WTC11 (cell line): ENCODE data around the gene ATRIP. TPM values are rescaled to one million over a fixed set of nuclear protein-coding genes. Genes with fewer than 3 reads are reported as not detected.
A peak's percentile ranks its signal among the peaks of the same experiment; 100 is the strongest.

Source experiments
- ATAC-seq: fragments of 200-7000 bp; cut with Tn5 transposase; 2 replicates; pipeline ENCODE4 v1.10.0; 2021; ENCODE audit warnings: mild to moderate bottlenecking, moderate library complexity
- CTCF ChIA-PET: fragments of 300-600 bp; sonication (Branson Sonifier 250); formaldehyde crosslinking; loops from one replicate; lab custom pipeline; 2021; ENCODE audit warnings: antibody characterized with exemption; lab: Charles Lee
- POLR2A ChIA-PET: fragments of 350-600 bp; sonication (Branson Sonifier 250); formaldehyde crosslinking; loops from one replicate; lab custom pipeline; 2021; ENCODE audit warnings: antibody characterized with exemption; lab: Charles Lee
- DNase-seq: peaks from one replicate; pipeline ENCODE4 v3.0.0; 2021; ENCODE audit warnings: low spot score
- H3K27ac Mint-ChIP-seq: 2 replicates; pipeline ENCODE4 v1.8.0; 2021; ENCODE audit warnings: mixed read lengths
- H3K27me3 Mint-ChIP-seq: 2 replicates; pipeline ENCODE4 v1.8.0; 2021; ENCODE audit warnings: low read depth, mild to moderate bottlenecking, moderate library complexity, mixed read lengths
- H3K36me3 Mint-ChIP-seq: 2 replicates; pipeline ENCODE4 v1.8.0; 2021; ENCODE audit warnings: mixed read lengths
- H3K4me1 Mint-ChIP-seq: 2 replicates; pipeline ENCODE4 v1.8.0; 2022; ENCODE audit warnings: mixed read lengths
- H3K4me3 Mint-ChIP-seq: 2 replicates; pipeline ENCODE4 v1.8.0; 2021; ENCODE audit warnings: mild to moderate bottlenecking, moderate library complexity, mixed read lengths
- H3K9me3 Mint-ChIP-seq: 2 replicates; pipeline ENCODE4 v1.8.0; 2021; ENCODE audit warnings: mixed read lengths
- ESRRA ChIP-seq: sonication (generic); formaldehyde crosslinking; IDR thresholded peaks from 2 replicates; pipeline ENCODE4 v1.8.1; 2022; ENCODE audit warnings: mild to moderate bottlenecking, missing genetic modification reagents, borderline replicate concordance
- HMGA2 ChIP-seq: fragments of 250-450 bp; sonication (Bioruptor Pico); IDR thresholded peaks from 2 replicates; pipeline ENCODE4 v1.4.0; 2021; ENCODE audit warnings: mild to moderate bottlenecking, moderate library complexity
- IRF2 ChIP-seq: sonication (generic); formaldehyde crosslinking; IDR thresholded peaks from 2 replicates; pipeline ENCODE4 v1.8.0; 2022; ENCODE audit warnings: low read depth, missing genetic modification reagents, borderline replicate concordance
- NR2C2 ChIP-seq: sonication (generic); formaldehyde crosslinking; IDR thresholded peaks from 2 replicates; pipeline ENCODE4 v1.8.0; 2022; ENCODE audit warnings: mild to moderate bottlenecking, missing genetic modification reagents
- NR3C1 ChIP-seq: sonication (generic); formaldehyde crosslinking; conservative IDR thresholded peaks from 2 replicates; pipeline ENCODE4 v1.8.1; 2023; ENCODE audit warnings: low read depth, mild to moderate bottlenecking, missing genetic modification reagents
- SMAD3 ChIP-seq: sonication (generic); formaldehyde crosslinking; IDR thresholded peaks from 2 replicates; pipeline ENCODE4 v1.8.0; 2022; ENCODE audit warnings: missing genetic modification reagents, mild to moderate bottlenecking, borderline replicate concordance
- SP1 ChIP-seq: sonication (generic); formaldehyde crosslinking; conservative IDR thresholded peaks from 2 replicates; pipeline ENCODE4 v1.8.1; 2022; ENCODE audit warnings: missing genetic modification reagents
- ZNF138 ChIP-seq: sonication (generic); formaldehyde crosslinking; conservative IDR thresholded peaks from 2 replicates; pipeline ENCODE4 v1.8.1; 2022; ENCODE audit warnings: mild to moderate bottlenecking, moderate library complexity, missing genetic modification reagents
- ZNF219 ChIP-seq: sonication (generic); formaldehyde crosslinking; IDR thresholded peaks from 2 replicates; pipeline ENCODE4 v1.8.0; 2023; ENCODE audit warnings: missing genetic modification reagents, mild to moderate bottlenecking, borderline replicate concordance
- ZNF263 ChIP-seq: sonication (generic); formaldehyde crosslinking; IDR thresholded peaks from 2 replicates; pipeline ENCODE4 v1.8.1; 2022; ENCODE audit warnings: low read depth, mild to moderate bottlenecking, moderate library complexity, missing genetic modification reagents
- total RNA-seq: library from RNA; stranded (reverse); gene quantifications from 3 replicates; pipeline ENCODE4 v1.2.3, GENCODE V29; 2021
- TF ChIP-seq, protein P1 (sequence below): fragments of 250-450 bp; sonication (Bioruptor Pico); IDR thresholded peaks from 2 replicates; pipeline ENCODE4 v1.9.0; 2021; ENCODE audit warnings: mild to moderate bottlenecking
- TF ChIP-seq, protein P2 (sequence below): fragments of 250-450 bp; sonication (Bioruptor Pico); IDR thresholded peaks from 2 replicates; pipeline ENCODE4 v1.9.0; 2021; ENCODE audit warnings: mild to moderate bottlenecking
- TF ChIP-seq, protein P3 (sequence below): sonication (generic); formaldehyde crosslinking; IDR thresholded peaks from 2 replicates; pipeline ENCODE4 v1.8.1; 2023; ENCODE audit warnings: mild to moderate bottlenecking, moderate library complexity, missing genetic modification reagents
- TF ChIP-seq, protein P4 (sequence below): sonication (generic); formaldehyde crosslinking; conservative IDR thresholded peaks from 2 replicates; pipeline ENCODE4 v1.8.1; 2022; ENCODE audit warnings: mild to moderate bottlenecking, missing genetic modification reagents
- TF ChIP-seq, protein P5 (sequence below): sonication (generic); formaldehyde crosslinking; IDR thresholded peaks from 2 replicates; pipeline ENCODE4 v1.8.0; 2022; ENCODE audit warnings: mild to moderate bottlenecking, missing genetic modification reagents
- TF ChIP-seq, protein P6 (sequence below): sonication (generic); formaldehyde crosslinking; IDR thresholded peaks from 2 replicates; pipeline ENCODE4 v1.8.1; 2022; ENCODE audit warnings: mild to moderate bottlenecking, moderate library complexity, missing genetic modification reagents
- TF ChIP-seq, protein P7 (sequence below): sonication (generic); formaldehyde crosslinking; IDR thresholded peaks from 2 replicates; pipeline ENCODE4 v1.8.1; 2022; ENCODE audit warnings: low read depth, mild to moderate bottlenecking, moderate library complexity, missing genetic modification reagents, borderline replicate concordance
- TF ChIP-seq, protein P8 (sequence below): sonication (generic); formaldehyde crosslinking; IDR thresholded peaks from 2 replicates; pipeline ENCODE4 v1.8.0; 2023; ENCODE audit warnings: missing genetic modification reagents
- TF ChIP-seq, protein P9 (sequence below): sonication (generic); formaldehyde crosslinking; IDR thresholded peaks from 2 replicates; pipeline ENCODE4 v1.8.1; 2023; ENCODE audit warnings: mild to moderate bottlenecking, missing genetic modification reagents

Gene ATRIP
- total RNA-seq, 1 experiment from 2014 or later: 18.2 TPM

DNA sequence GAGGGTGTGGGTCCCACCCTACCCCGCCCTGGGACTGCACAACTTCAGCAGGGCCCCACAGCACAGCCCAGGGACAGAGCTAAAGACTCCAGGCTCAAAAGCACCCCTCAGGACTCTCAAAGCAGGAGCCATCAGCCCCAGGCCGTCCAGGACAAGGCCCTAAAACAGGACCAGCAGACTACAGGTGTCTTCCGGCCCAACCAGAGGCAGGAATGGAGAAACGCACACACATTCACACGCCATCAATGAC is 26.1 kb downstream of the ATRIP start:
- peaks cover 27% of the 10 kb centered on the region for H3K4me1 Mint-ChIP-seq
- H3K4me3 Mint-ChIP-seq: peak overlapping the region; percentile 91
- ATAC-seq (peak; percentile 1), DNase-seq (peak; percentile 46)
- ChIA-PET POLR2A (interaction anchor here (1.1 to 3.3 kb wide), 10 partner anchors 17 to 190 kb away, joined by 3 to 21 read pairs (median 6); partner anchors contain the start of genes ATRIP, CCDC51, CELSR3 and PFKFB4), CTCF (interaction anchor here (0.6 to 6.3 kb wide), 28 partner anchors 8 to 267 kb away, joined by 3 to 168 read pairs (median 7); partner anchors contain the start of genes ATRIP, CCDC51, PFKFB4 and SHISA5)
- H3K9me3 Mint-ChIP-seq: no peaks in the 10 kb centered on the region
- TF ChIP-seq, protein P1, sequence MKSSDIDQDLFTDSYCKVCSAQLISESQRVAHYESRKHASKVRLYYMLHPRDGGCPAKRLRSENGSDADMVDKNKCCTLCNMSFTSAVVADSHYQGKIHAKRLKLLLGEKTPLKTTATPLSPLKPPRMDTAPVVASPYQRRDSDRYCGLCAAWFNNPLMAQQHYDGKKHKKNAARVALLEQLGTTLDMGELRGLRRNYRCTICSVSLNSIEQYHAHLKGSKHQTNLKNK: no peak
- TF ChIP-seq, protein P2, sequence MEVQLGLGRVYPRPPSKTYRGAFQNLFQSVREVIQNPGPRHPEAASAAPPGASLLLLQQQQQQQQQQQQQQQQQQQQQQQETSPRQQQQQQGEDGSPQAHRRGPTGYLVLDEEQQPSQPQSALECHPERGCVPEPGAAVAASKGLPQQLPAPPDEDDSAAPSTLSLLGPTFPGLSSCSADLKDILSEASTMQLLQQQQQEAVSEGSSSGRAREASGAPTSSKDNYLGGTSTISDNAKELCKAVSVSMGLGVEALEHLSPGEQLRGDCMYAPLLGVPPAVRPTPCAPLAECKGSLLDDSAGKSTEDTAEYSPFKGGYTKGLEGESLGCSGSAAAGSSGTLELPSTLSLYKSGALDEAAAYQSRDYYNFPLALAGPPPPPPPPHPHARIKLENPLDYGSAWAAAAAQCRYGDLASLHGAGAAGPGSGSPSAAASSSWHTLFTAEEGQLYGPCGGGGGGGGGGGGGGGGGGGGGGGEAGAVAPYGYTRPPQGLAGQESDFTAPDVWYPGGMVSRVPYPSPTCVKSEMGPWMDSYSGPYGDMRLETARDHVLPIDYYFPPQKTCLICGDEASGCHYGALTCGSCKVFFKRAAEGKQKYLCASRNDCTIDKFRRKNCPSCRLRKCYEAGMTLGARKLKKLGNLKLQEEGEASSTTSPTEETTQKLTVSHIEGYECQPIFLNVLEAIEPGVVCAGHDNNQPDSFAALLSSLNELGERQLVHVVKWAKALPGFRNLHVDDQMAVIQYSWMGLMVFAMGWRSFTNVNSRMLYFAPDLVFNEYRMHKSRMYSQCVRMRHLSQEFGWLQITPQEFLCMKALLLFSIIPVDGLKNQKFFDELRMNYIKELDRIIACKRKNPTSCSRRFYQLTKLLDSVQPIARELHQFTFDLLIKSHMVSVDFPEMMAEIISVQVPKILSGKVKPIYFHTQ (CRISPR knock-in tag): no peak
- no peak for TF ChIP-seq IRF2 (CRISPR knock-in tag)
- TF ChIP-seq, protein P3, sequence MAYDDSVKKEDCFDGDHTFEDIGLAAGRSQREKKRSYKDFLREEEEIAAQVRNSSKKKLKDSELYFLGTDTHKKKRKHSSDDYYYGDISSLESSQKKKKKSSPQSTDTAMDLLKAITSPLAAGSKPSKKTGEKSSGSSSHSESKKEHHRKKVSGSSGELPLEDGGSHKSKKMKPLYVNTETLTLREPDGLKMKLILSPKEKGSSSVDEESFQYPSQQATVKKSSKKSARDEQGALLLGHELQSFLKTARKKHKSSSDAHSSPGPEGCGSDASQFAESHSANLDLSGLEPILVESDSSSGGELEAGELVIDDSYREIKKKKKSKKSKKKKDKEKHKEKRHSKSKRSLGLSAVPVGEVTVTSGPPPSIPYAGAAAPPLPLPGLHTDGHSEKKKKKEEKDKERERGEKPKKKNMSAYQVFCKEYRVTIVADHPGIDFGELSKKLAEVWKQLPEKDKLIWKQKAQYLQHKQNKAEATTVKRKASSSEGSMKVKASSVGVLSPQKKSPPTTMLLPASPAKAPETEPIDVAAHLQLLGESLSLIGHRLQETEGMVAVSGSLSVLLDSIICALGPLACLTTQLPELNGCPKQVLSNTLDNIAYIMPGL: no peak
- TF ChIP-seq, protein P4, sequence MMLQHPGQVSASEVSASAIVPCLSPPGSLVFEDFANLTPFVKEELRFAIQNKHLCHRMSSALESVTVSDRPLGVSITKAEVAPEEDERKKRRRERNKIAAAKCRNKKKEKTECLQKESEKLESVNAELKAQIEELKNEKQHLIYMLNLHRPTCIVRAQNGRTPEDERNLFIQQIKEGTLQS: no peak
- no peak for TF ChIP-seq ZNF138 (CRISPR knock-in tag)
- TF ChIP-seq SP1 (CRISPR knock-in tag): no peak
- TF ChIP-seq ZNF219: no peak
- TF ChIP-seq, protein P5, sequence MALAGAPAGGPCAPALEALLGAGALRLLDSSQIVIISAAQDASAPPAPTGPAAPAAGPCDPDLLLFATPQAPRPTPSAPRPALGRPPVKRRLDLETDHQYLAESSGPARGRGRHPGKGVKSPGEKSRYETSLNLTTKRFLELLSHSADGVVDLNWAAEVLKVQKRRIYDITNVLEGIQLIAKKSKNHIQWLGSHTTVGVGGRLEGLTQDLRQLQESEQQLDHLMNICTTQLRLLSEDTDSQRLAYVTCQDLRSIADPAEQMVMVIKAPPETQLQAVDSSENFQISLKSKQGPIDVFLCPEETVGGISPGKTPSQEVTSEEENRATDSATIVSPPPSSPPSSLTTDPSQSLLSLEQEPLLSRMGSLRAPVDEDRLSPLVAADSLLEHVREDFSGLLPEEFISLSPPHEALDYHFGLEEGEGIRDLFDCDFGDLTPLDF (CRISPR knock-in tag): no peak
- TF ChIP-seq, protein P6, sequence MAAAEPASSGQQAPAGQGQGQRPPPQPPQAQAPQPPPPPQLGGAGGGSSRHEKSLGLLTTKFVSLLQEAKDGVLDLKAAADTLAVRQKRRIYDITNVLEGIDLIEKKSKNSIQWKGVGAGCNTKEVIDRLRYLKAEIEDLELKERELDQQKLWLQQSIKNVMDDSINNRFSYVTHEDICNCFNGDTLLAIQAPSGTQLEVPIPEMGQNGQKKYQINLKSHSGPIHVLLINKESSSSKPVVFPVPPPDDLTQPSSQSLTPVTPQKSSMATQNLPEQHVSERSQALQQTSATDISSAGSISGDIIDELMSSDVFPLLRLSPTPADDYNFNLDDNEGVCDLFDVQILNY (CRISPR knock-in tag): no peak
- TF ChIP-seq NR2C2: no peak
- TF ChIP-seq, protein P7, sequence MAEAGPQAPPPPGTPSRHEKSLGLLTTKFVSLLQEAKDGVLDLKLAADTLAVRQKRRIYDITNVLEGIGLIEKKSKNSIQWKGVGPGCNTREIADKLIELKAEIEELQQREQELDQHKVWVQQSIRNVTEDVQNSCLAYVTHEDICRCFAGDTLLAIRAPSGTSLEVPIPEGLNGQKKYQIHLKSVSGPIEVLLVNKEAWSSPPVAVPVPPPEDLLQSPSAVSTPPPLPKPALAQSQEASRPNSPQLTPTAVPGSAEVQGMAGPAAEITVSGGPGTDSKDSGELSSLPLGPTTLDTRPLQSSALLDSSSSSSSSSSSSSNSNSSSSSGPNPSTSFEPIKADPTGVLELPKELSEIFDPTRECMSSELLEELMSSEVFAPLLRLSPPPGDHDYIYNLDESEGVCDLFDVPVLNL (CRISPR knock-in tag): no peak
- no peak for TF ChIP-seq NR3C1 (CRISPR knock-in tag)
- TF ChIP-seq ESRRA (CRISPR knock-in tag): no peak
- H3K27ac Mint-ChIP-seq: peak overlapping the region; percentile 99
- H3K36me3 Mint-ChIP-seq: peaks cover 17% of the 10 kb centered on the region
- no peaks in the 10 kb centered on the region; the same call in none of the 2 replicates for H3K27me3 Mint-ChIP-seq

DNA sequence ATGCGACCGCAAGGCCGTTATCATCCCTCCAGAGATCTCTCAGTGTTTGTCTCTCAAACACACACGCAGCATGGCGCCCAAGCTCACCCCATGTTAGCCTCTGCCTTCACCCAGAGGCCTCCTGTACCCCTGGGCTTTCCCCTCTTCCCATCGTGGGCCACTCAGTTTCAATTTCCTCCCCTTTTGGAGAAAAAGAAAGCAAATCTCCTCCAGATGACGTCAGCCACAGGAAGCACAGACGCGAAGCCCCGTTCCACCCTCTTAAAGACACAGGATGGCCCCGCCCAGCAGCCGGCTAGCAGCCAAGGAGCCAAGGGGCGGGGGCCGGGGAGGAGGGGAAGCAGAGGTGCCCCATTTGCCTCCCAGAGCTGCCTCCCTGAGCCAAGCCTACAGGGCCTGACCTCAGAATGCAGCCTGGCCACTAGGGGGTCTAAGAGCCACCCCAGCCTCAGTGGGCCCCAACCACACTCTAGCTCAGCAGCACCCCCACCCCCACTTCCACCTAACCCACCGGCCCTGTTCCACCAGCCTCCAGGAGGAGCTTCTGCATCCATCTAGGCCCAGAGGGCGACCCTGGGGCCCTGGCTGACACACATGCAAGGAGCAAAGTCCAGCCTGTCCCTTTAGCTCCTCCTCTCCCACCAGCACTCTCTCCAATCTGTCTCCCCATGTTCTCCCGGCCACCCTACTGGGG is 26.5 kb downstream of the ATRIP start:
- Mint-ChIP-seq H3K4me1 (peaks cover 31% of the 10 kb centered on the region), H3K27me3 (no peaks in the 10 kb centered on the region; the same call in none of the 2 replicates), H3K27ac (peak overlapping the region; percentile 99), H3K9me3 (no peaks in the 10 kb centered on the region), H3K4me3 (peak overlapping the region; percentile 91), H3K36me3 (peaks cover 12% of the 10 kb centered on the region)
- CTCF ChIA-PET: interaction anchor here (0.6 to 6.3 kb wide), 35 partner anchors 8 to 1062 kb away, joined by 3 to 168 read pairs (median 4); partner anchors contain the start of genes ATRIP, CCDC51, PFKFB4 and SHISA5
- ATAC-seq (peak; percentile 82), DNase-seq (peak; percentile 96)
- POLR2A ChIA-PET: interaction anchor here (0.6 to 3.3 kb wide), 15 partner anchors 16 to 285 kb away, joined by 3 to 21 read pairs (median 5); partner anchors contain the start of genes ATRIP, CCDC51, CDC25A and CELSR3
- TF ChIP-seq HMGA2 (CRISPR knock-in tag) (no peak), SMAD3 (CRISPR knock-in tag) (no peak), ZNF263 (CRISPR knock-in tag) (no peak)
- TF ChIP-seq, protein P3: no peak
- TF ChIP-seq, protein P8, sequence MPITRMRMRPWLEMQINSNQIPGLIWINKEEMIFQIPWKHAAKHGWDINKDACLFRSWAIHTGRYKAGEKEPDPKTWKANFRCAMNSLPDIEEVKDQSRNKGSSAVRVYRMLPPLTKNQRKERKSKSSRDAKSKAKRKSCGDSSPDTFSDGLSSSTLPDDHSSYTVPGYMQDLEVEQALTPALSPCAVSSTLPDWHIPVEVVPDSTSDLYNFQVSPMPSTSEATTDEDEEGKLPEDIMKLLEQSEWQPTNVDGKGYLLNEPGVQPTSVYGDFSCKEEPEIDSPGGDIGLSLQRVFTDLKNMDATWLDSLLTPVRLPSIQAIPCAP (CRISPR knock-in tag): no peak
- TF ChIP-seq, protein P9, sequence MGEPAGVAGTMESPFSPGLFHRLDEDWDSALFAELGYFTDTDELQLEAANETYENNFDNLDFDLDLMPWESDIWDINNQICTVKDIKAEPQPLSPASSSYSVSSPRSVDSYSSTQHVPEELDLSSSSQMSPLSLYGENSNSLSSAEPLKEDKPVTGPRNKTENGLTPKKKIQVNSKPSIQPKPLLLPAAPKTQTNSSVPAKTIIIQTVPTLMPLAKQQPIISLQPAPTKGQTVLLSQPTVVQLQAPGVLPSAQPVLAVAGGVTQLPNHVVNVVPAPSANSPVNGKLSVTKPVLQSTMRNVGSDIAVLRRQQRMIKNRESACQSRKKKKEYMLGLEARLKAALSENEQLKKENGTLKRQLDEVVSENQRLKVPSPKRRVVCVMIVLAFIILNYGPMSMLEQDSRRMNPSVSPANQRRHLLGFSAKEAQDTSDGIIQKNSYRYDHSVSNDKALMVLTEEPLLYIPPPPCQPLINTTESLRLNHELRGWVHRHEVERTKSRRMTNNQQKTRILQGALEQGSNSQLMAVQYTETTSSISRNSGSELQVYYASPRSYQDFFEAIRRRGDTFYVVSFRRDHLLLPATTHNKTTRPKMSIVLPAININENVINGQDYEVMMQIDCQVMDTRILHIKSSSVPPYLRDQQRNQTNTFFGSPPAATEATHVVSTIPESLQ (CRISPR knock-in tag): no peak
- TF ChIP-seq, protein P1: no peak
